ENCODE data around the gene SLC6A15. TPM values are rescaled to one million over a fixed set of nuclear protein-coding genes. Genes with fewer than 3 reads are reported as not detected.

Gene SLC6A15
- total and polyA plus RNA-seq, 4 experiments from 2014 or later, result not detected

GRCh38 chr12:84816916-84817695 lies 95.5 kb downstream of the SLC6A15 start:
- intact Hi-C loops (cut with micrococcal nuclease), result no loop called here
- no peak overlapping the region for H3K27ac Mint-ChIP-seq
- Histone ChIP-seq H3K4me1 (ENCODE audit: insufficient read depth, low read length) (no peaks in the 10 kb centered on the region), H3K9me3 (ENCODE audit: control insufficient read depth in 1 of 2, low read length in 2 of 2) (no peaks in the 10 kb centered on the region), H3K27me3 (ENCODE audit: insufficient read depth, low read length) (no peaks in the 10 kb centered on the region), H3K4me3 (ENCODE audit: low read length in 2 of 2) (no peak overlapping the region), H3K36me3 (ENCODE audit: insufficient read depth, low read length) (no peaks in the 10 kb centered on the region), H3K27ac (ENCODE audit: low read depth, low read length) (no peak overlapping the region)
- no peaks in the 10 kb centered on the region for H3K36me3 Mint-ChIP-seq
- no peaks in the 10 kb centered on the region for H3K4me1 Mint-ChIP-seq
- POLR2A ChIA-PET (ENCODE audit: partially characterized antibody), result no interaction called here
- peaks cover 0 to 2% (median 0%) of the 10 kb centered on the region in 8 donors for H3K9me3 Mint-ChIP-seq
- no peak overlapping the region for H3K4me3 Mint-ChIP-seq
- peaks cover 0 to 3% of the 10 kb centered on the region in 2 donors for H3K27me3 Mint-ChIP-seq
- CTCF ChIA-PET (ENCODE audit: partially characterized antibody), result no interaction called here
- no peak for DNase-seq

DNA sequence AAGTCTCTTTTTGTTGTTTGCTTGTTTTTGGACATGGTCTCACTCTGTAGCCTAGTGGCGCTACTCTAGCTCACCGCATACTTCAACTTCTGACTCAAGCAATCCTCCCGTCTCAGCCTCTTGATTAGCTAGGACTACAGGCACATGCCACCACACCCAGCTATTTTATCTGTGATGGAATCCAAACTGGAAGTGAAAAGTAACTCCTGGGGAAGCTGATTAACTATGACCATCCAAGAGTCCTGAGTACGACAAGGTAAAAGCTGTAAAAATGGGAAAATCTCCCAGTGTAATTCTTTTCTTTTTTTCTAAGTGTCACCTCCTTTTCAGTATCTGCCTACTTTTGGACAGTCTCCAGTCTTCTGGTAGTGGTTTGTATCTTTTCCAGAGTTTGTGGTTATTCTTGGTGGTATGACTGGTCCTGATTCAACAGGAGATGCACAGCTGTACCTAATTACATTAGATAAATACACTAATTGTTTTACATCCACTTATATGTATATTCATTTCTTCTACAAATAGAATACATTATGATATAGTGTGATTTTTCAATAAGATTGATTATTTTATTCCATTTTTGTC lies 97.8 kb downstream of the SLC6A15 start:
- Histone ChIP-seq H3K4me3 (ENCODE audit: low read length in 2 of 2) (no peak overlapping the region), H3K4me1 (ENCODE audit: insufficient read depth, low read length) (no peaks in the 10 kb centered on the region), H3K27ac (ENCODE audit: low read depth, low read length) (no peak overlapping the region), H3K9me3 (ENCODE audit: control insufficient read depth in 1 of 2, low read length in 2 of 2) (no peaks in the 10 kb centered on the region), H3K27me3 (ENCODE audit: insufficient read depth, low read length) (no peaks in the 10 kb centered on the region), H3K36me3 (ENCODE audit: insufficient read depth, low read length) (no peaks in the 10 kb centered on the region)
- Mint-ChIP-seq H3K27ac (no peak overlapping the region), H3K4me3 (no peak overlapping the region), H3K9me3 (peaks cover 0 to 2% (median 0%) of the 10 kb centered on the region in 8 donors), H3K36me3 (no peaks in the 10 kb centered on the region), H3K27me3 (peaks cover 0 to 3% of the 10 kb centered on the region in 2 donors), H3K4me1 (no peaks in the 10 kb centered on the region)
- ChIA-PET CTCF (ENCODE audit: partially characterized antibody) (no interaction called here), POLR2A (ENCODE audit: partially characterized antibody) (no interaction called here)
- intact Hi-C loops (cut with micrococcal nuclease), result no loop called here
- DNase-seq, result no peak

DNA sequence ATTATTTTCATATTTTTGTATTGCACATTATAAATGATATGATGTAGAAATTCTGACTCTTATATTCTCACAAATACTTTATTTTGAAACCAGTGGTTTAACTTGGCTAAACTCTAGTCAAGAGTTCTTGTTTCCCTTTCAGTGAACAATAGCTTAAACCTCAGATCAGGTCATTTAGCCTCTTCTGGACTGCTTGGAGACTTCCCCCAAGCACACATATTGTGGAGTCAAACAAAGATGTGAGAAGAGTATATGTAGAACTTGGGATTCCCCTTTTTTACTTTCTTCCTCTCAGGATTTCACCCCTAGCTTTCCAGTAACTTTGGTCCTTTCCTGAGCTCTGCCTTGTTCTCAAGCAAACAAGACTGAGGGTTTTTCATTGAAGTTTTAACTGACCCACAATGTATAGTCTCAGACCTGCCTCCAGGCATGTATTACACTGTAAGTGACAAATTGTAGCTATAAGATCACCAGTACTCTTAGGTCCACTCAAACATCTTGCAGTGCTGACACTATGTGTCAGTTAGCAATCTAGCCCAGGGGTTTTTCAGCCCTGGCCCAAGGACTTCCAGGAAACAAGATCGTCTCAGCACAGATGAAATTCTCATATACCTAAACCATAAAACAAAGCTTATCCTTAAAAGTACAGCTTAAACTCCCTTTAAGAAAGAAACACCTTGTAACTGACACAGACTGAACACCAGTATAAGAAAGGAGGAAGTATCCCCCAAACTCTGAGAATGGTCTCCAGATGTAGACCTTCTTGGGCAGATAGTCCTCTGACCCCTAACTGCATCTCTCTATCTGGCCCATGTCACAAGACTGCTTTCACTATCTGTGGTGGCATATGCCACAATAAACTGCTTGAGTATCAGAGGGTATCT lies 98.6 kb downstream of the SLC6A15 start:
- CTCF ChIA-PET (ENCODE audit: partially characterized antibody), result no interaction called here
- POLR2A ChIA-PET (ENCODE audit: partially characterized antibody), result no interaction called here
- no peaks in the 10 kb centered on the region for H3K9me3 ChIP-seq (ENCODE audit: control insufficient read depth in 1 of 2, low read length in 2 of 2)

DNA sequence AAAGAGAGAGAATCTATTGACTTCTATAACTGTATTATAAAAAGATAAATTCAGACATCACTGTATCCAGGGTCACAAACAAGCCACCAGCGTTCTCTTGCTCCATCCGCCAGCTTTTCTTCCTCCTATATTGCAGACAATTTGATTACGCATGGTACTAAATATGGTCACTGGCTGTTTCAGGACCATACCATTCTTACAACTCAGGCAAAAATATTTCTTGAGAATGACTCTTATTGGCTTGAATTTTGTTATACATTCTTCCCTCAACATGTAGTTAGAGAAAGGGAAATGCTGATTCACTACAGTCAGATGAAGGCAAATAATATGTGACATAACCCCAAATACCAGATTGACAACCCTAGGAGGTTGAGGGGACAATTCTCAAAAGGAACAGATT lies 101.3 kb downstream of the SLC6A15 start:
- Histone ChIP-seq H3K4me3 (ENCODE audit: low read length in 2 of 2) (no peak overlapping the region), H3K9me3 (ENCODE audit: control insufficient read depth in 1 of 2, low read length in 2 of 2) (no peaks in the 10 kb centered on the region), H3K27me3 (ENCODE audit: insufficient read depth, low read length) (no peaks in the 10 kb centered on the region), H3K27ac (ENCODE audit: low read depth, low read length) (no peak overlapping the region), H3K36me3 (ENCODE audit: insufficient read depth, low read length) (no peaks in the 10 kb centered on the region), H3K4me1 (ENCODE audit: insufficient read depth, low read length) (no peaks in the 10 kb centered on the region)
- H3K9me3 Mint-ChIP-seq, result no peaks in the 10 kb centered on the region
- H3K4me1 Mint-ChIP-seq, result no peaks in the 10 kb centered on the region
- no peaks in the 10 kb centered on the region for H3K36me3 Mint-ChIP-seq
- intact Hi-C loops (cut with micrococcal nuclease), result no loop called here
- H3K27ac Mint-ChIP-seq, result no peak overlapping the region
- POLR2A ChIA-PET (ENCODE audit: partially characterized antibody), result no interaction called here
- no peak for DNase-seq
- peaks cover 0 to 1% of the 10 kb centered on the region in 2 donors for H3K27me3 Mint-ChIP-seq
- H3K4me3 Mint-ChIP-seq, result no peak overlapping the region
- CTCF ChIA-PET (ENCODE audit: partially characterized antibody), result no interaction called here

More for the DNA sequence above, 98.6 kb downstream of the SLC6A15 start:
- Histone ChIP-seq H3K4me3 (ENCODE audit: low read length in 2 of 2) (no peak overlapping the region), H3K36me3 (ENCODE audit: insufficient read depth, low read length) (no peaks in the 10 kb centered on the region), H3K4me1 (ENCODE audit: insufficient read depth, low read length) (no peaks in the 10 kb centered on the region), H3K27me3 (ENCODE audit: insufficient read depth, low read length) (no peaks in the 10 kb centered on the region), H3K27ac (ENCODE audit: low read depth, low read length) (no peak overlapping the region)
- H3K4me3 Mint-ChIP-seq, result no peak overlapping the region
- H3K36me3 Mint-ChIP-seq, result no peaks in the 10 kb centered on the region
- H3K4me1 Mint-ChIP-seq, result no peaks in the 10 kb centered on the region
- H3K27ac Mint-ChIP-seq, result no peak overlapping the region
- no peaks in the 10 kb centered on the region for H3K9me3 Mint-ChIP-seq
- DNase-seq, result no peak
- intact Hi-C loops (cut with micrococcal nuclease), result no loop called here
- H3K27me3 Mint-ChIP-seq, result peaks cover 0 to 1% of the 10 kb centered on the region in 2 donors

- no peaks in the 10 kb centered on the region for H3K36me3 ChIP-seq (ENCODE audit: insufficient read depth, low read length)
- Mint-ChIP-seq H3K27me3 (peaks cover 0 to 1% of the 10 kb centered on the region in 2 donors), H3K4me3 (no peak overlapping the region), H3K9me3 (no peaks in the 10 kb centered on the region), H3K4me1 (no peaks in the 10 kb centered on the region), H3K36me3 (no peaks in the 10 kb centered on the region), H3K27ac (no peak overlapping the region)
- no peaks in the 10 kb centered on the region for H3K27me3 ChIP-seq (ENCODE audit: insufficient read depth, low read length)
- no peaks in the 10 kb centered on the region for H3K4me1 ChIP-seq (ENCODE audit: insufficient read depth, low read length)
- intact Hi-C loops (cut with micrococcal nuclease), result no loop called here
- ChIA-PET CTCF (ENCODE audit: partially characterized antibody) (no interaction called here), POLR2A (ENCODE audit: partially characterized antibody) (no interaction called here)
- no peak for DNase-seq
- H3K27ac ChIP-seq (ENCODE audit: low read depth, low read length), result no peak overlapping the region
- H3K9me3 ChIP-seq (ENCODE audit: control insufficient read depth in 1 of 2, low read length in 2 of 2), result no peaks in the 10 kb centered on the region
- no peak overlapping the region for H3K4me3 ChIP-seq (ENCODE audit: low read length in 2 of 2)
These were observed 102.0 kb downstream of the SLC6A15 start for GRCh38 chr12:84810611-84811010.

Other genes with a start within 250 kb of the SLC6A15 start
- gene TSPAN19, start 123.5 kb upstream of the SLC6A15 start, total RNA-seq, result not detected
- gene TSPAN19, start 123.5 kb upstream of the SLC6A15 start, polyA plus RNA-seq, result not detected
- gene LRRIQ1, start 123.6 kb upstream of the SLC6A15 start, total RNA-seq, result not detected
- gene LRRIQ1, start 123.6 kb upstream of the SLC6A15 start, polyA plus RNA-seq, result not detected

Measured in CD4-positive, alpha-beta memory T cell (primary cell).